GM21390 (cell line): Measurements from ENCODE around the gene TCF7L2.
A peak's percentile ranks its signal among the peaks of the same experiment; 100 is the strongest.

ENCODE experiments used
- ATAC-seq: cut with Tn5 transposase; IDR thresholded peaks from one replicate; pipeline ENCODE4 v1.9.1; 2021; ENCODE audit not compliant: unreplicated experiment

Gene TCF7L2

GRCh38 chr10:113115556-113115955, 165.5 kb downstream of the TCF7L2 start:
- no peak for ATAC-seq

GRCh38 chr10:113118882-113119281, 168.8 kb downstream of the TCF7L2 start:
- no peak for ATAC-seq

- no peak for ATAC-seq
These were observed 169.8 kb downstream of the TCF7L2 start for GRCh38 chr10:113119801-113120200.

GRCh38 chr10:113121153-113121552, 171.1 kb downstream of the TCF7L2 start:
- no peak for ATAC-seq

GRCh38 chr10:113122947-113123346, 172.9 kb downstream of the TCF7L2 start:
- ATAC-seq = no peak

- no peak for ATAC-seq
These were observed 174.7 kb downstream of the TCF7L2 start for GRCh38 chr10:113124724-113125123.

- ATAC-seq = no peak
These were observed 175.6 kb downstream of the TCF7L2 start for GRCh38 chr10:113125612-113126011.

GRCh38 chr10:113126229-113127201, 176.5 kb downstream of the TCF7L2 start:
- ATAC-seq = peak; percentile 51

GRCh38 chr10:113127261-113127900, 177.3 kb downstream of the TCF7L2 start:
- no peak for ATAC-seq

GRCh38 chr10:113127901-113128283, 177.8 kb downstream of the TCF7L2 start:
- no peak for ATAC-seq

- no peak for ATAC-seq
These were observed 178.5 kb downstream of the TCF7L2 start for GRCh38 chr10:113128450-113129070.

GRCh38 chr10:113129117-113129516, 179.1 kb downstream of the TCF7L2 start:
- no peak for ATAC-seq

GRCh38 chr10:113130014-113130641, 180.1 kb downstream of the TCF7L2 start:
- ATAC-seq = no peak

GRCh38 chr10:113131613-113132261, 181.7 kb downstream of the TCF7L2 start:
- ATAC-seq = no peak

GRCh38 chr10:113132591-113133121, 182.6 kb downstream of the TCF7L2 start:
- no peak for ATAC-seq

- ATAC-seq = no peak
These were observed 183.6 kb downstream of the TCF7L2 start for GRCh38 chr10:113133497-113134115.

GRCh38 chr10:113135025-113135424, 185.0 kb downstream of the TCF7L2 start:
- no peak for ATAC-seq

GRCh38 chr10:113137941-113138685, 188.1 kb downstream of the TCF7L2 start:
- no peak for ATAC-seq

- ATAC-seq = no peak
These were observed 189.0 kb downstream of the TCF7L2 start for GRCh38 chr10:113138937-113139585.
